ENCODE data around the gene ZNF445. TPM values are rescaled to one million over a fixed set of nuclear protein-coding genes. Genes with fewer than 3 reads are reported as not detected.
"Not testable (repeated sequence)": the region's sequence is repeated elsewhere in the genome, so short reads cannot be mapped to it uniquely, and the experiment has no call there.

The ZNF445 gene
- total RNA-seq, 1 experiment from 2014 or later: 7.4 TPM

- in situ Hi-C loops (cut with HindIII; ENCODE audit: low sequenced_read_pairs): no loop called here
- DNase-seq (ENCODE audit: low spot score): no peak
Observed at GRCh38 chr3:44442596-44443309, 34.7 kb downstream of the ZNF445 start.

- in situ Hi-C loops (cut with HindIII; ENCODE audit: low sequenced_read_pairs): no loop called here
- no peak for DNase-seq (ENCODE audit: low spot score)
Observed at GRCh38 chr3:44439499-44440295, 37.8 kb downstream of the ZNF445 start.

GRCh38 chr3:44437800-44438199 is 39.7 kb downstream of the ZNF445 start:
- in situ Hi-C loops (cut with HindIII; ENCODE audit: low sequenced_read_pairs): no loop called here
- DNase-seq (ENCODE audit: low spot score): no peak

- no peak for DNase-seq (ENCODE audit: low spot score)
- in situ Hi-C loops (cut with HindIII; ENCODE audit: low sequenced_read_pairs): no loop called here
Observed at GRCh38 chr3:44436181-44436580, 41.3 kb downstream of the ZNF445 start.

- no peak for DNase-seq (ENCODE audit: low spot score)
- in situ Hi-C loops (cut with HindIII; ENCODE audit: low sequenced_read_pairs): no loop called here
Observed at GRCh38 chr3:44434834-44435510, 42.5 kb downstream of the ZNF445 start.

GRCh38 chr3:44430466-44430865 is 47.0 kb downstream of the ZNF445 start:
- in situ Hi-C loops (cut with HindIII; ENCODE audit: low sequenced_read_pairs): no loop called here
- DNase-seq (ENCODE audit: low spot score): no peak

GRCh38 chr3:44429459-44429858 is 48.0 kb downstream of the ZNF445 start:
- in situ Hi-C loops (cut with HindIII; ENCODE audit: low sequenced_read_pairs): no loop called here
- DNase-seq (ENCODE audit: low spot score): no peak

- DNase-seq (ENCODE audit: low spot score): no peak
- in situ Hi-C loops (cut with HindIII; ENCODE audit: low sequenced_read_pairs): no loop called here
Observed at GRCh38 chr3:44428910-44429309, 48.6 kb downstream of the ZNF445 start.

GRCh38 chr3:44427683-44428082 is 49.8 kb downstream of the ZNF445 start:
- in situ Hi-C loops (cut with HindIII; ENCODE audit: low sequenced_read_pairs): no loop called here
- no peak for DNase-seq (ENCODE audit: low spot score)

GRCh38 chr3:44424758-44425157 is 52.7 kb downstream of the ZNF445 start:
- no peak for DNase-seq (ENCODE audit: low spot score)
- in situ Hi-C loops (cut with HindIII; ENCODE audit: low sequenced_read_pairs): no loop called here

GRCh38 chr3:44421280-44421679 is 56.2 kb downstream of the ZNF445 start:
- DNase-seq (ENCODE audit: low spot score): no peak
- in situ Hi-C loops (cut with HindIII; ENCODE audit: low sequenced_read_pairs): no loop called here

- in situ Hi-C loops (cut with HindIII; ENCODE audit: low sequenced_read_pairs): no loop called here
- DNase-seq (ENCODE audit: low spot score): no peak
Observed at GRCh38 chr3:44420676-44421075, 56.8 kb downstream of the ZNF445 start.

GRCh38 chr3:44419923-44420650 is 57.4 kb downstream of the ZNF445 start:
- no peak for DNase-seq (ENCODE audit: low spot score)
- in situ Hi-C loops (cut with HindIII; ENCODE audit: low sequenced_read_pairs): no loop called here

- DNase-seq (ENCODE audit: low spot score): no peak
- in situ Hi-C loops (cut with HindIII; ENCODE audit: low sequenced_read_pairs): no loop called here
Observed at GRCh38 chr3:44419116-44419922, 58.2 kb downstream of the ZNF445 start.

- DNase-seq (ENCODE audit: low spot score): no peak
- in situ Hi-C loops (cut with HindIII; ENCODE audit: low sequenced_read_pairs): no loop called here
Observed at GRCh38 chr3:44418549-44418948, 58.9 kb downstream of the ZNF445 start.

GRCh38 chr3:44418118-44418517 is 59.4 kb downstream of the ZNF445 start:
- in situ Hi-C loops (cut with HindIII; ENCODE audit: low sequenced_read_pairs); DNase-seq (ENCODE audit: low spot score): not testable (repeated sequence)

GRCh38 chr3:44416031-44417030 is 61.1 kb downstream of the ZNF445 start:
- no peak for DNase-seq (ENCODE audit: low spot score)
- in situ Hi-C loops (cut with HindIII; ENCODE audit: low sequenced_read_pairs): no loop called here

- in situ Hi-C loops (cut with HindIII; ENCODE audit: low sequenced_read_pairs): no loop called here
- no peak for DNase-seq (ENCODE audit: low spot score)
Observed at GRCh38 chr3:44415421-44415820, 62.0 kb downstream of the ZNF445 start.

All from G401 (cell line).